ENCODE measurements around the gene MSH2.

The MSH2 gene

GRCh38 chr2:47530105-47530760 is 127.3 kb downstream of the MSH2 start:
- no peak overlapping the region for H3K4me3 ChIP-seq (ENCODE audit: low read depth, low read length)

GRCh38 chr2:47531378-47532042 is 128.6 kb downstream of the MSH2 start:
- no peak overlapping the region for H3K4me3 ChIP-seq (ENCODE audit: low read depth, low read length)
